Skin epidermis (tissue), 12 donors: ENCODE data around the gene ZNF132.
A peak's percentile ranks its signal among the peaks of the same experiment; 100 is the strongest.
"Not testable (repeated sequence)": the region's sequence is repeated elsewhere in the genome, so short reads cannot be mapped to it uniquely, and the experiment has no call there.

Experiments
- H3K27ac ChIP-seq, 21 experiments: fragments of 200-600 bp; sonication (generic) in 11 of 21; one replicate each; pipeline ENCODE4 v1.5.0; 2020; ENCODE audit warnings: mild to moderate bottlenecking in 3 of 21, inconsistent platforms in 2 of 21, moderate library complexity in 2 of 21
- H3K4me3 ChIP-seq, 7 experiments: fragments of 200-600 bp; sonication (generic) in 2 of 7; one replicate each; pipeline ENCODE4 v1.5.0; 2020; ENCODE audit warnings: inconsistent platforms in 2 of 7, mild to moderate bottlenecking in 2 of 7, moderate library complexity in 1 of 7

ZNF132 gene

GRCh38 chr19:58416604-58417003 is 23.3 kb downstream of the ZNF132 start:
- Histone ChIP-seq H3K4me3 (no peak overlapping the region), H3K27ac (no peak overlapping the region)

GRCh38 chr19:58409010-58409790 is 30.8 kb downstream of the ZNF132 start:
- H3K4me3 ChIP-seq, result peak overlapping the region; percentile 57 to 96 (median 84)
- H3K27ac ChIP-seq, result peak overlapping the region; percentile 58 to 96 (median 88)

GRCh38 chr19:58408152-58409009 is 31.6 kb downstream of the ZNF132 start, which contains the start of gene ZNF584:
TSS of gene ZNF584 (plus strand) at chr19:58408649. CDS start at chr19:58409148, 499 bp downstream.
- H3K27ac ChIP-seq, result peak within 1 kb of the TSS; percentile 58 to 96 (median 88)
- H3K4me3 ChIP-seq, result peak within 1 kb of the TSS; percentile 57 to 96 (median 84)

GRCh38 chr19:58407658-58408151 is 32.2 kb downstream of the ZNF132 start:
- H3K27ac ChIP-seq, result peak overlapping the region in 20 of 21 experiments; percentile 73 to 96 (median 88)
- peak overlapping the region; percentile 57 to 96 (median 84) for H3K4me3 ChIP-seq

- H3K4me3 ChIP-seq, result peak overlapping the region in 6 of 7 experiments; percentile 57 to 96 (median 82)
- peak overlapping the region in 12 of 21 experiments; percentile 74 to 96 (median 90) for H3K27ac ChIP-seq
Measured at GRCh38 chr19:58406818-58407657, 32.9 kb downstream of the ZNF132 start.

- H3K27ac ChIP-seq, H3K4me3 ChIP-seq: not testable (repeated sequence)
Measured at GRCh38 chr19:58403920-58404478, 36.0 kb downstream of the ZNF132 start.

GRCh38 chr19:58401840-58402421 is 38.0 kb downstream of the ZNF132 start:
- peak overlapping the region in 10 of 21 experiments; percentile 16 to 82 (median 56) for H3K27ac ChIP-seq

GRCh38 chr19:58400916-58401839 is 38.8 kb downstream of the ZNF132 start:
- Histone ChIP-seq H3K4me3 (peak overlapping the region; percentile 42 to 60 (median 50)), H3K27ac (peak overlapping the region in 15 of 21 experiments; percentile 20 to 82 (median 63))

More at GRCh38 chr19:58401840-58402421, 38.0 kb downstream of the ZNF132 start:
- peak overlapping the region; percentile 42 to 60 (median 50) for H3K4me3 ChIP-seq

GRCh38 chr19:58400316-58400915 is 39.5 kb downstream of the ZNF132 start:
- H3K4me3 ChIP-seq, result peak overlapping the region; percentile 30 to 60 (median 42)
- peak overlapping the region in 7 of 21 experiments; percentile 20 to 72 (median 54) for H3K27ac ChIP-seq

GRCh38 chr19:58399903-58400302 is 40.0 kb downstream of the ZNF132 start:
- Histone ChIP-seq H3K4me3 (no peak overlapping the region), H3K27ac (no peak overlapping the region)

- no peak overlapping the region for H3K27ac ChIP-seq
Measured at GRCh38 chr19:58398545-58398944, 41.4 kb downstream of the ZNF132 start.

GRCh38 chr19:58398087-58398486 is 41.9 kb downstream of the ZNF132 start:
- H3K4me3 ChIP-seq, result no peak overlapping the region
- no peak overlapping the region for H3K27ac ChIP-seq

More at GRCh38 chr19:58398545-58398944, 41.4 kb downstream of the ZNF132 start:
- H3K4me3 ChIP-seq, result no peak overlapping the region

GRCh38 chr19:58397533-58398037 is 42.4 kb downstream of the ZNF132 start:
- Histone ChIP-seq H3K4me3 (no peak overlapping the region), H3K27ac (no peak overlapping the region)

- peak overlapping the region in 4 of 7 experiments; percentile 12 to 40 (median 22) for H3K4me3 ChIP-seq
Measured at GRCh38 chr19:58396691-58397532, 43.0 kb downstream of the ZNF132 start.

GRCh38 chr19:58395979-58396627 is 43.9 kb downstream of the ZNF132 start:
- H3K4me3 ChIP-seq, result peak overlapping the region in 5 of 7 experiments; percentile 24 to 40 (median 28)

More at GRCh38 chr19:58396691-58397532, 43.0 kb downstream of the ZNF132 start:
- H3K27ac ChIP-seq, result peak overlapping the region in 2 of 21 experiments; percentile 16 to 25

More at GRCh38 chr19:58395979-58396627, 43.9 kb downstream of the ZNF132 start:
- peak overlapping the region in 18 of 21 experiments; percentile 1 to 85 (median 62) for H3K27ac ChIP-seq
